Natural killer cell (primary cell): ENCODE data around the gene PCSK5. TPM values are rescaled to one million over a fixed set of nuclear protein-coding genes. Genes with fewer than 3 reads are reported as not detected.

Source experiments
- ATAC-seq, 3 donors: fragments of 150-1000 bp in 2 of 3; fragments of 200-7000 bp in 1 of 3; cut with Tn5 transposase; 1 replicate in 1 of 3; 2 replicates in 2 of 3; pipeline ENCODE4 v1.10.0; 2021; ENCODE audit warnings: mild to moderate bottlenecking in 2 of 3, moderate library complexity in 2 of 3
- DNase-seq, 2 donors: peaks; one replicate each; pipeline versions ENCODE4 v3.0.0 to v3.0.0-alpha.2; 2013 to 2021; ENCODE audit warnings: mixed read lengths in 1 of 2
- H3K27ac ChIP-seq: one replicate; pipeline ENCODE4 v1.5.1; 2013; ENCODE audit warnings: mild to moderate bottlenecking, low read length
- H3K27me3 ChIP-seq: one replicate; pipeline ENCODE4 v1.6.1; 2013; ENCODE audit warnings: low read length; ENCODE audit not compliant: control insufficient read depth, insufficient read depth
- H3K36me3 ChIP-seq: one replicate; pipeline ENCODE4 v1.6.1; 2013; ENCODE audit warnings: low read length; ENCODE audit not compliant: control insufficient read depth, insufficient read depth
- H3K4me1 ChIP-seq: one replicate; pipeline ENCODE4 v1.6.1; 2013; ENCODE audit warnings: low read length; ENCODE audit not compliant: control insufficient read depth, insufficient read depth
- H3K4me3 ChIP-seq: one replicate; pipeline ENCODE4 v1.5.1; 2013; ENCODE audit warnings: low read length
- H3K9me3 ChIP-seq: one replicate; pipeline ENCODE4 v1.6.1; 2013; ENCODE audit warnings: low read length; ENCODE audit not compliant: control insufficient read depth, insufficient read depth
- H3K27ac Mint-ChIP-seq, 2 donors: one replicate each; pipeline ENCODE4 v1.8.0; 2022; ENCODE audit warnings: mild to moderate bottlenecking in 2 of 2, mixed read lengths in 2 of 2, moderate library complexity in 1 of 2
- H3K27me3 Mint-ChIP-seq, 2 donors: one replicate each; pipeline ENCODE4 v1.8.0; 2022; ENCODE audit warnings: low read depth in 2 of 2, mixed read lengths in 2 of 2
- H3K36me3 Mint-ChIP-seq: one replicate; pipeline ENCODE4 v1.8.0; 2022; ENCODE audit warnings: mixed read lengths
- H3K4me1 Mint-ChIP-seq, 2 donors: one replicate each; pipeline ENCODE4 v1.8.0; 2022; ENCODE audit warnings: mixed read lengths in 2 of 2
- H3K4me3 Mint-ChIP-seq: one replicate; pipeline ENCODE4 v1.8.0; 2022; ENCODE audit warnings: mild to moderate bottlenecking, moderate library complexity, mixed read lengths
- H3K9me3 Mint-ChIP-seq, 2 donors: one replicate each; pipeline ENCODE4 v1.8.0; 2022; ENCODE audit warnings: mixed read lengths in 2 of 2
- CTCF ChIP-seq: fragments of 200-600 bp; IDR thresholded peaks from one replicate; pipeline ENCODE4 v1.8.0; 2022; ENCODE audit warnings: antibody characterized with exemption
- WGBS: methylation state at CpG from one replicate; pipeline ENCODE4 v1.1.7; 2013; ENCODE audit warnings: missing lambda C conversion rate; ENCODE audit not compliant: insufficient coverage; 5-methylcytosine and 5-hydroxymethylcytosine counted together
- intact Hi-C: fragments of 100-400 bp; cut with micrococcal nuclease; formaldehyde crosslinking; loops from one replicate; pipeline ENCODE4 v1.14.2; 2022
- total RNA-seq, 4 donors: library from RNA; stranded (reverse); fragments of 120-200 nt in 1 of 4; gene quantifications; one replicate each; pipeline versions ENCODE4 v1.2.3 to v1.2.4, GENCODE V29; 2013 to 2022

PCSK5 gene
- total RNA-seq, 3 donors from 2014 or later (not counting 1 experiment from before 2014, with no cell fraction given) = 2.4 to 13.2 (median 5.7) TPM

GRCh38 chr9:76371901-76372300, 481.4 kb downstream of the PCSK5 start:
- H3K36me3 Mint-ChIP-seq = no peaks in the 10 kb centered on the region
- no peaks in the 10 kb centered on the region for H3K4me1 ChIP-seq
- intact Hi-C loops = no loop called here
- H3K27me3 ChIP-seq = no peaks in the 10 kb centered on the region
- H3K4me3 Mint-ChIP-seq = no peak overlapping the region
- H3K4me1 Mint-ChIP-seq = no peaks in the 10 kb centered on the region
- no peaks in the 10 kb centered on the region for H3K9me3 ChIP-seq
- no peak overlapping the region for H3K4me3 ChIP-seq
- H3K27me3 Mint-ChIP-seq = peaks cover 0 to 2% of the 10 kb centered on the region in 2 donors
- H3K27ac ChIP-seq = no peak overlapping the region
- WGBS = 90% methylated on average over 1 of the region's 1 CpG
- no peaks in the 10 kb centered on the region for H3K9me3 Mint-ChIP-seq
- ATAC-seq = no peak
- no peak for TF ChIP-seq CTCF
- no peak for DNase-seq
- H3K36me3 ChIP-seq = no peaks in the 10 kb centered on the region
- H3K27ac Mint-ChIP-seq = no peak overlapping the region

- no peaks in the 10 kb centered on the region for H3K4me1 ChIP-seq
- H3K9me3 ChIP-seq = no peaks in the 10 kb centered on the region
- TF ChIP-seq CTCF = no peak
- no peaks in the 10 kb centered on the region for H3K9me3 Mint-ChIP-seq
- ATAC-seq (no peak), DNase-seq (no peak)
- intact Hi-C loops = no loop called here
- no peaks in the 10 kb centered on the region for H3K36me3 Mint-ChIP-seq
- H3K27me3 ChIP-seq = no peaks in the 10 kb centered on the region
- H3K4me3 Mint-ChIP-seq = no peak overlapping the region
- peaks cover 0 to 2% of the 10 kb centered on the region in 2 donors for H3K27me3 Mint-ChIP-seq
- no peak overlapping the region for H3K27ac Mint-ChIP-seq
- no peaks in the 10 kb centered on the region for H3K4me1 Mint-ChIP-seq
- no peak overlapping the region for H3K4me3 ChIP-seq
- H3K36me3 ChIP-seq = no peaks in the 10 kb centered on the region
- H3K27ac ChIP-seq = no peak overlapping the region
Observed at GRCh38 chr9:76372336-76372735, 481.9 kb downstream of the PCSK5 start.

DNA sequence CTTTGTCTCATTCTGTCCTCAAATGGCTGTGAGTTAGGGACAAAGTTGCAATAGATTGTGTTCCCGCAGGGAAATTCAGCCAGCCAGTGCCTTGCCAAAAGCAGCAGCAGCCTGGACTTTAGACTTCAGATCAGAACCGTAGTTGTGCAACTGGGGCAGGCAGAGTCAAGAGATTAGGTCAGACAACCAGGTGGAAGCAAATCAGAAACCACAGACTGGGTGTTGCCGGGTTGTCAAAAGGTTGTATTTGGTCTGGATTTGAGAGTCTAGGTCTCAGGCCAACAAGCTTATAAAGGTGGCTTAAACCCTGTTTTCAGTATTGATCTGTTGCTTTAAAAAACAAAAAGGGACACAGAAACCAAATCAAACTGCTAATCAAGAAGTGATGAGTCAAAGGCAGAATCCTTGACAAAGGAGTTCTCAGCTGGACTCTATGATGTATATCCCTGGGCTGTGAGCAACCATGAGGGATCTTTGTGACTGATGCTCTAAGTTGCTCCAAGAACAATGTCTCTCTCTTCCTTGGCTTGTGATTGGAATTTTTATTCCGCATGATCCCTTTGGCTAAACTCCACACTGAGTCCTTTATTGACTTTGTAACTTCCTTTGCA, 482.8 kb downstream of the PCSK5 start:
- no peaks in the 10 kb centered on the region for H3K36me3 ChIP-seq
- no peaks in the 10 kb centered on the region for H3K4me1 ChIP-seq
- H3K27me3 Mint-ChIP-seq = peaks cover 0 to 2% of the 10 kb centered on the region in 2 donors
- ATAC-seq (no peak), DNase-seq (no peak)
- no peak overlapping the region for H3K4me3 ChIP-seq
- no peaks in the 10 kb centered on the region for H3K9me3 ChIP-seq
- H3K27ac ChIP-seq = no peak overlapping the region
- H3K27me3 ChIP-seq = no peaks in the 10 kb centered on the region
- H3K4me3 Mint-ChIP-seq = no peak overlapping the region
- intact Hi-C loops = no loop called here
- 71% methylated on average over 4 of the region's 4 CpGs for WGBS
- no peak overlapping the region for H3K27ac Mint-ChIP-seq
- no peak for TF ChIP-seq CTCF
- H3K9me3 Mint-ChIP-seq = no peaks in the 10 kb centered on the region
- no peaks in the 10 kb centered on the region for H3K36me3 Mint-ChIP-seq
- no peaks in the 10 kb centered on the region for H3K4me1 Mint-ChIP-seq
